ENCODE data around the gene PSMC1.
A peak's percentile ranks its signal among the peaks of the same experiment; 100 is the strongest.

PSMC1 gene

DNA sequence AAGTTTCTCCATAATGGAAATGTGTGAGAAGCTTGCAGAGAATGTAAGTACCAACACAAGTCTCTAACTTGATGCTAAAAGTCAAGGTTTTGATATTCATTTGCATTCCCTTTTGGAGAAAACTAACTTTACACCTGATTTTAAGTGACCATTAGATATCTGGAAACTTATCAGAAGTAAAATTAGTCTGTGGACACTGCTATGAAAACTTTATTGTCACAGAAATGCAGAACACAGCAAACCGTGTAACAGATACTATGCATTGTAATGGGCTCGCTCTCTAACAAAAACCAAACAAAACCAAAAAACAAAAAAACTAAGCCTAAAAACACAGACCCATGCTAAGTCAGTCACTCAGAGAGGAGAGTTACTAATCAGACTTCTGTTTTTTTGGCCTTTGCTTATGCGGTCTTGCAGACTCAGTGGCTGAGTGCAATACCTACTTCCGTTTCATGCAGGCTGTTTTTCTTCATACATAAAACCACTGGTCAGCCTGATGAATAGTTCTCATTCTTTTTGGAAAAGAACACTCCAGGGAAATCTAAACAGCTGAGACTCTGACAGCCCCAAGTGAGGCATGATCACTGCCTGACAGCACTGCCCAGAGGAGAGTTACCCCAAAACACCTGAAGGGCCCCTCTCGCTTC lies 39.6 kb downstream of the PSMC1 start:
- no peak for DNase-seq (ENCODE audit: low spot score)
- TF ChIP-seq, protein P1, sequence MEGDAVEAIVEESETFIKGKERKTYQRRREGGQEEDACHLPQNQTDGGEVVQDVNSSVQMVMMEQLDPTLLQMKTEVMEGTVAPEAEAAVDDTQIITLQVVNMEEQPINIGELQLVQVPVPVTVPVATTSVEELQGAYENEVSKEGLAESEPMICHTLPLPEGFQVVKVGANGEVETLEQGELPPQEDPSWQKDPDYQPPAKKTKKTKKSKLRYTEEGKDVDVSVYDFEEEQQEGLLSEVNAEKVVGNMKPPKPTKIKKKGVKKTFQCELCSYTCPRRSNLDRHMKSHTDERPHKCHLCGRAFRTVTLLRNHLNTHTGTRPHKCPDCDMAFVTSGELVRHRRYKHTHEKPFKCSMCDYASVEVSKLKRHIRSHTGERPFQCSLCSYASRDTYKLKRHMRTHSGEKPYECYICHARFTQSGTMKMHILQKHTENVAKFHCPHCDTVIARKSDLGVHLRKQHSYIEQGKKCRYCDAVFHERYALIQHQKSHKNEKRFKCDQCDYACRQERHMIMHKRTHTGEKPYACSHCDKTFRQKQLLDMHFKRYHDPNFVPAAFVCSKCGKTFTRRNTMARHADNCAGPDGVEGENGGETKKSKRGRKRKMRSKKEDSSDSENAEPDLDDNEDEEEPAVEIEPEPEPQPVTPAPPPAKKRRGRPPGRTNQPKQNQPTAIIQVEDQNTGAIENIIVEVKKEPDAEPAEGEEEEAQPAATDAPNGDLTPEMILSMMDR (IDR thresholded peaks at IDR 0.05), result no peak
- Histone ChIP-seq H3K4me3 (no peak overlapping the region), H3K27ac (peak overlapping the region in 1 of 2 donors; percentile 69)

DNA sequence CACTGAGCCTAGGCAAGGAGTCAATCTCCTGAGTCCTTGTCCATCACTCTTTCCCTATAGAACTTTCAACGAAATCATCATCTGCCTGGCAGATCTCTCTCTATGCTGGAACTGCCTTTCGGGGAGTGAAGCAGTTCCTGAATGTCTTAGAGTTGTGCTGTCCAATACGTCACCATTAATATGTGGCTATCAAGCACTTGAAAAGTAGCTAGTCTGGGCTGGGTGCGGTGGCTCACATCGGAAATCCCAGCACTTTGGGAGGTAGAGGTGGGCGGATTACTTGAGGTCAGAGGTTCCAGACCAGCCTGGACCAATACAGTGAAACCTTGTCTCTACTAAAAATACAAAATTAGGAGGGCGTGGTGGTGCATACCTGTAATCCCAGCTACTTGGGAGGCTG lies 40.3 kb downstream of the PSMC1 start:
- Histone ChIP-seq H3K4me3 (no peak overlapping the region), H3K27ac (peak overlapping the region in 1 of 2 donors; percentile 69)
- DNase-seq (ENCODE audit: low spot score), result no peak
- TF ChIP-seq, protein P1 (IDR thresholded peaks at IDR 0.05), result no peak

DNA sequence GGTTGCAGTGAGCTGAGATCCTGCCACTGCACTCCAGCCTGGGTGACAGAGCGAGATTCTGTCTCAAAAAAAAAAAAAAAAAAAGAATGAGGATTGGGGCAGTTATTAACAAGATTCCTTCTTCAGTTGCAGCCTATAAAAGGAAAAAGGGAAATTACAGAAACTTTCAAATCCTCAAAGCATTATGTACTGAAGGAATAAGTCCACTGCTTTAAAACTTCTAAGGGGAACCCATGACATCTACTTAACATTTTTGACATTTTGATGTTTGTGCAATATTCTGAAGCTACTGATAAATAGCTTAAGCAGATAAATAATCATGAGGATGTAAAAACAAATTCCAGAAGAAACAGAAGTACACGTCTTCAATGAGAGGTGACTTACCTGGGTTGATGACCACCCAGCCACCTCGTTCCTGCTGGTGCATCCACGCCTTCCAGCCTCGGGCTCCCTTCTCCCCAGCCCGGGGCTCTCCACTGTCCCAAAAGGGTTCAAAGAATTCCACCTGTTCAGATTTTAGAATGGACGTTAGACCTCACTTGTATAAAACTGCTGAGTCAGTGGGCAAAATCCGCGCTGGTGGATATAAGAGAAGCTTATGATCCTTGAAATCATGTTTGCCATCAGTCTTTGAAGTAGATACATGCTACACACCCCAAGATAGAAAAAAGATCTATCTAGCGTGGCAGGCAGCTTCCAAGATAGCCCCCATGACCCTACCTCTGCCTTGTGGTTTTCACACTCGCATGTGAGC lies 41.7 kb downstream of the PSMC1 start:
- Histone ChIP-seq H3K27ac (no peak overlapping the region), H3K4me3 (no peak overlapping the region)
- no peak for DNase-seq (ENCODE audit: low spot score)
- TF ChIP-seq, protein P1 (IDR thresholded peaks at IDR 0.05), result no peak

DNA sequence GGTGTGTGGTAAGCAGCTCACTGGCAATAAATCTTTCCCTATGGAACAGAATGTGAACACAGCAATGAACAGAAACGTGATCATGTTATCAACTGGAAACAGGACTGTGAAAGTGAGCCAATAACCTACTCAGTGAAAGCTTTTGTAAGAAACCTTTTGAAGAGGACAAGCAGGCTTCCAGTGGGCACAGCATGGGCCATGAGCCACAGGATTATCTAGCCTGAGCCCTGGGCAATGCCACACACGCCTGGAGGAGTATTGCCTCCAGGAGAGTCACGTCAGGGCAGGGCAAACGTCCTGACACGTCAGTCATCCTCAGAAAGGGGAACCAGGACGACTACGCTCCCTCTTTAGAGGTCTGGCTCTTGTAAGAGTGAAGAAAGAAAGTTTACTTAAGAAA lies 43.1 kb downstream of the PSMC1 start:
- Histone ChIP-seq H3K4me3 (no peak overlapping the region), H3K27ac (no peak overlapping the region)
- no peak for DNase-seq (ENCODE audit: low spot score)
- TF ChIP-seq, protein P1 (IDR thresholded peaks at IDR 0.05), result no peak

DNA sequence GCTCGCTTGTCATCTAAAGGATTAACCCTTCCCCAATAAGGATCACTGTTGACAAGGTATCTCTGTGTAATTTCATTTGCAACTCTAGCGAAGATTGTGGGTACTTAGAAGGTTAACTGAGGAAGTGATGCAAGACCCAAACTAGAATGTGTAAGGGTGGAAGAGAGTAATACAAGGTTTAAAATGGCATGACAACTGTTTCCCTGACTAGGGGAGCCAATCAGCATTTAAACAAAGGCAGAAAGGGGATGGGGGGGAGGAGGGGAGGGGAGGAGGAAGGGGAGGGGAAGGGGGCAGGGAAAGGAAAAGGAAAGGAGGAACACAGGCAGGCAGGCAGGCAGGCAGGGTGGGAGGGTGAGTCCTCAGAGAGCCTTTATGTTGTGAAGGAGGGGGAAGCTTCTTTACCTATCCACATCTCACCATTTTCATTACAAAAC lies 44.3 kb downstream of the PSMC1 start:
- Histone ChIP-seq H3K4me3 (no peak overlapping the region), H3K27ac (peak overlapping the region in 1 of 2 donors; percentile 42)
- TF ChIP-seq, protein P1 (IDR thresholded peaks at IDR 0.05), result no peak
- no peak for DNase-seq (ENCODE audit: low spot score)

DNA sequence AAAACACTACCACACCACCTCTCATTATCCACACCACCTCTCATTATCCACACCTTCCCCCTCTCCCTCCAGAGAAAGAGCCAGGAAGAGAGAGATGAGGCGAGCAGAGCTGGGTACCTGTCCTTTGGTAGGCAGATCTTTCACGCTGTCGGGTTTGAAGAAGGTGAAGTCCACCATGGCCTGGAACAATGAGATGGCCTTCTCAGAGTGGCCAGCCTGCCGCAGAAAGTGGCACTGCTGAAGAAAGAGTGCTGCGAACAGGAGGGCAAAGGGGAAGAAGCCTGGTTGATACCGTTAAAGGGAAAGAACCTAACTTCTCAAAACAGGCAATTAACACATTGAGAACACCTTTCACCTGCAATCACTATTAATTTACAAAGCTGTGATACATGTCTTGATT lies 44.8 kb downstream of the PSMC1 start:
- Histone ChIP-seq H3K27ac (peak overlapping the region; percentile 42 to 46), H3K4me3 (no peak overlapping the region)
- no peak for DNase-seq (ENCODE audit: low spot score)

More for the DNA sequence above, 44.8 kb downstream of the PSMC1 start:
- TF ChIP-seq, protein P1 (IDR thresholded peaks at IDR 0.05), result no peak
